Duodenal mucosa (tissue), 2 donors: ENCODE measurements around the gene FHOD3.
A peak's percentile ranks its signal among the peaks of the same experiment; 100 is the strongest.

Source experiments
- H3K27ac ChIP-seq: one replicate; pipeline ENCODE4 v1.7.0; 2013; ENCODE audit warnings: low read depth, low read length
- H3K27me3 ChIP-seq, 2 donors: one replicate each; pipeline ENCODE4 v1.7.0; 2013; ENCODE audit warnings: low read length in 2 of 2, control low read depth in 1 of 2; ENCODE audit not compliant: insufficient read depth in 2 of 2, control insufficient read depth in 1 of 2
- H3K36me3 ChIP-seq, 2 donors: one replicate each; pipeline ENCODE4 v1.7.0; 2013; ENCODE audit warnings: low read length in 2 of 2, control low read depth in 1 of 2; ENCODE audit not compliant: insufficient read depth in 2 of 2, control insufficient read depth in 1 of 2
- H3K4me1 ChIP-seq, 2 donors: one replicate each; pipeline ENCODE4 v1.7.0; 2013; ENCODE audit warnings: low read length in 2 of 2, control low read depth in 1 of 2; ENCODE audit not compliant: insufficient read depth in 2 of 2, control insufficient read depth in 1 of 2
- H3K4me3 ChIP-seq, 2 donors: one replicate each; pipeline ENCODE4 v1.7.0; 2013; ENCODE audit warnings: low read length in 2 of 2, low read depth in 1 of 2
- H3K9ac ChIP-seq, 2 donors: one replicate each; pipeline ENCODE4 v1.7.0; 2013; ENCODE audit warnings: low read length in 2 of 2, low read depth in 1 of 2
- H3K9me3 ChIP-seq, 2 donors: one replicate each; pipeline ENCODE4 v1.7.0; 2013; ENCODE audit warnings: low read length in 2 of 2, control low read depth in 1 of 2; ENCODE audit not compliant: control insufficient read depth in 1 of 2

Gene FHOD3

GRCh38 chr18:36297417-36298125 lies at the start of gene FHOD3:
Gene FHOD3 (plus strand): TSS chr18:36297713. CDS start chr18:36297836, 123 bp downstream.
- no peak within 1 kb of the TSS for H3K9ac ChIP-seq
- H3K27ac ChIP-seq: no peak within 1 kb of the TSS
- H3K27me3 ChIP-seq: peaks cover 45 to 52% of the 10 kb centered on the region in 2 donors

GRCh38 chr18:36249392-36249791 lies 48.1 kb upstream of the FHOD3 start:
- peaks cover 8 to 44% of the 10 kb centered on the region in 2 donors for H3K36me3 ChIP-seq
- H3K27ac ChIP-seq: no peak overlapping the region
- H3K4me1 ChIP-seq: no peaks in the 10 kb centered on the region
- H3K27me3 ChIP-seq: no peaks in the 10 kb centered on the region
- H3K4me3 ChIP-seq: no peak overlapping the region
- H3K9ac ChIP-seq: no peak overlapping the region
- H3K9me3 ChIP-seq: peaks cover 0 to 4% of the 10 kb centered on the region in 2 donors

More at GRCh38 chr18:36297417-36298125, at the start of gene FHOD3:
- H3K4me3 ChIP-seq: peak within 1 kb of the TSS; percentile 36 to 53
- peaks cover 0 to 4% of the 10 kb centered on the region in 2 donors for H3K4me1 ChIP-seq
- no peaks in the 10 kb centered on the region for H3K36me3 ChIP-seq
- H3K9me3 ChIP-seq: no peaks in the 10 kb centered on the region

GRCh38 chr18:36250827-36251226 lies 46.7 kb upstream of the FHOD3 start:
- Histone ChIP-seq H3K4me3 (no peak overlapping the region), H3K4me1 (no peaks in the 10 kb centered on the region), H3K9ac (no peak overlapping the region), H3K36me3 (peaks cover 8 to 44% of the 10 kb centered on the region in 2 donors), H3K9me3 (peaks cover 0 to 4% of the 10 kb centered on the region in 2 donors), H3K27ac (no peak overlapping the region), H3K27me3 (no peaks in the 10 kb centered on the region)

- Histone ChIP-seq H3K4me3 (no peak overlapping the region), H3K27me3 (no peaks in the 10 kb centered on the region), H3K9ac (no peak overlapping the region), H3K4me1 (no peaks in the 10 kb centered on the region), H3K27ac (no peak overlapping the region), H3K9me3 (no peaks in the 10 kb centered on the region), H3K36me3 (peaks cover 3 to 48% of the 10 kb centered on the region in 2 donors)
Measured at GRCh38 chr18:36255072-36255698, 42.3 kb upstream of the FHOD3 start.

GRCh38 chr18:36256094-36256493 lies 41.4 kb upstream of the FHOD3 start:
- no peaks in the 10 kb centered on the region for H3K27me3 ChIP-seq
- no peak overlapping the region for H3K4me3 ChIP-seq
- no peak overlapping the region for H3K27ac ChIP-seq
- peaks cover 3 to 53% of the 10 kb centered on the region in 2 donors for H3K36me3 ChIP-seq
- no peak overlapping the region for H3K9ac ChIP-seq
- H3K9me3 ChIP-seq: no peaks in the 10 kb centered on the region
- H3K4me1 ChIP-seq: no peaks in the 10 kb centered on the region

GRCh38 chr18:36262971-36263370 lies 34.5 kb upstream of the FHOD3 start:
- H3K27me3 ChIP-seq: no peaks in the 10 kb centered on the region
- H3K27ac ChIP-seq: no peak overlapping the region
- H3K9me3 ChIP-seq: no peaks in the 10 kb centered on the region
- peaks cover 0 to 27% of the 10 kb centered on the region in 2 donors for H3K36me3 ChIP-seq
- no peak overlapping the region for H3K9ac ChIP-seq
- H3K4me3 ChIP-seq: no peak overlapping the region
- H3K4me1 ChIP-seq: no peaks in the 10 kb centered on the region

GRCh38 chr18:36264283-36264682 lies 33.2 kb upstream of the FHOD3 start:
- Histone ChIP-seq H3K27ac (no peak overlapping the region), H3K27me3 (no peaks in the 10 kb centered on the region)

GRCh38 chr18:36265015-36265414 lies 32.5 kb upstream of the FHOD3 start:
- H3K9ac ChIP-seq: no peak overlapping the region
- H3K27me3 ChIP-seq: no peaks in the 10 kb centered on the region
- H3K4me1 ChIP-seq: no peaks in the 10 kb centered on the region
- no peak overlapping the region for H3K27ac ChIP-seq
- H3K4me3 ChIP-seq: no peak overlapping the region
- no peaks in the 10 kb centered on the region for H3K9me3 ChIP-seq
- H3K36me3 ChIP-seq: peaks cover 0 to 22% of the 10 kb centered on the region in 2 donors

More at GRCh38 chr18:36264283-36264682, 33.2 kb upstream of the FHOD3 start:
- Histone ChIP-seq H3K9me3 (no peaks in the 10 kb centered on the region), H3K9ac (no peak overlapping the region), H3K36me3 (peaks cover 0 to 23% of the 10 kb centered on the region in 2 donors), H3K4me3 (no peak overlapping the region), H3K4me1 (no peaks in the 10 kb centered on the region)

GRCh38 chr18:36269157-36269556 lies 28.4 kb upstream of the FHOD3 start:
- H3K4me3 ChIP-seq: no peak overlapping the region
- H3K9me3 ChIP-seq: no peaks in the 10 kb centered on the region
- peaks cover 0 to 15% of the 10 kb centered on the region in 2 donors for H3K36me3 ChIP-seq
- H3K9ac ChIP-seq: no peak overlapping the region
- H3K4me1 ChIP-seq: no peaks in the 10 kb centered on the region
- H3K27me3 ChIP-seq: no peaks in the 10 kb centered on the region
- no peak overlapping the region for H3K27ac ChIP-seq

- no peak overlapping the region for H3K27ac ChIP-seq
- H3K36me3 ChIP-seq: peaks cover 0 to 15% of the 10 kb centered on the region in 2 donors
- no peaks in the 10 kb centered on the region for H3K27me3 ChIP-seq
- no peaks in the 10 kb centered on the region for H3K4me1 ChIP-seq
- H3K4me3 ChIP-seq: no peak overlapping the region
- H3K9me3 ChIP-seq: no peaks in the 10 kb centered on the region
- no peak overlapping the region for H3K9ac ChIP-seq
Measured at GRCh38 chr18:36271153-36271552, 26.4 kb upstream of the FHOD3 start.
